T-helper 17 cell (primary cell): ENCODE results near the gene IGSF23. TPM values are rescaled to one million over a fixed set of nuclear protein-coding genes. Genes with fewer than 3 reads are reported as not detected.
"Not testable (repeated sequence)": the region's sequence is repeated elsewhere in the genome, so short reads cannot be mapped to it uniquely, and the experiment has no call there.

Experiments used
- ATAC-seq: fragments of 150-1000 bp; cut with Tn5 transposase; 2 replicates; pipeline ENCODE4 v1.10.0; 2021; ENCODE audit warnings: mild to moderate bottlenecking, moderate library complexity
- DNase-seq, 3 donors: peaks; one replicate each; pipeline versions ENCODE4 v3.0.0 to v3.0.0-alpha.2; 2020 to 2021
- H3K9me3 ChIP-seq: one replicate; pipeline ENCODE4 v1.7.0; 2013; ENCODE audit warnings: low read length, mild to moderate bottlenecking; ENCODE audit not compliant: control insufficient read depth, poor library complexity, severe bottlenecking
- H3K27ac Mint-ChIP-seq: one replicate; pipeline ENCODE4 v1.8.0; 2022; ENCODE audit warnings: mild to moderate bottlenecking, moderate library complexity, mixed read lengths
- H3K27me3 Mint-ChIP-seq: one replicate; pipeline ENCODE4 v1.8.0; 2022; ENCODE audit warnings: mixed read lengths
- H3K36me3 Mint-ChIP-seq: one replicate; pipeline ENCODE4 v1.8.0; 2022; ENCODE audit warnings: low read depth, mixed read lengths
- H3K4me1 Mint-ChIP-seq: one replicate; pipeline ENCODE4 v1.8.0; 2022; ENCODE audit warnings: mild to moderate bottlenecking, mixed read lengths
- H3K4me3 Mint-ChIP-seq: one replicate; pipeline ENCODE4 v1.8.0; 2022; ENCODE audit warnings: mild to moderate bottlenecking, moderate library complexity, mixed read lengths
- total RNA-seq, 4 donors: library from RNA in 2 of 4; stranded (reverse) in 2 of 4; gene quantifications; one replicate each; pipeline ENCODE4 v1.2.3 and lab custom pipeline; 2022 to 2026

The IGSF23 gene
- total RNA-seq, 2 donors from 2014 or later, result not detected

GRCh38 chr19:44675521-44675920, 62.2 kb downstream of the IGSF23 start:
- H3K27ac Mint-ChIP-seq, result no peak overlapping the region

GRCh38 chr19:44677019-44677811, 63.9 kb downstream of the IGSF23 start:
- Mint-ChIP-seq H3K27ac (no peak overlapping the region), H3K4me3 (no peak overlapping the region), H3K4me1 (no peaks in the 10 kb centered on the region), H3K36me3 (no peaks in the 10 kb centered on the region), H3K27me3 (peaks cover 11% of the 10 kb centered on the region)
- H3K9me3 ChIP-seq, result no peaks in the 10 kb centered on the region
- ATAC-seq (no peak), DNase-seq (no peak)

More at GRCh38 chr19:44675521-44675920, 62.2 kb downstream of the IGSF23 start:
- no peak for ATAC-seq
- Mint-ChIP-seq H3K4me1 (no peaks in the 10 kb centered on the region), H3K4me3 (no peak overlapping the region), H3K36me3 (no peaks in the 10 kb centered on the region), H3K27me3 (peaks cover 9% of the 10 kb centered on the region)
- no peak for DNase-seq
- H3K9me3 ChIP-seq, result no peaks in the 10 kb centered on the region

GRCh38 chr19:44680536-44680935, 67.2 kb downstream of the IGSF23 start:
- peaks cover 25% of the 10 kb centered on the region for H3K27me3 Mint-ChIP-seq
- ATAC-seq, result no peak
- H3K4me3 Mint-ChIP-seq, result no peak overlapping the region

GRCh38 chr19:44681992-44682790, 68.8 kb downstream of the IGSF23 start:
- Mint-ChIP-seq H3K4me1 (peaks cover 6% of the 10 kb centered on the region), H3K27me3 (peaks cover 30% of the 10 kb centered on the region), H3K27ac (no peak overlapping the region), H3K4me3 (no peak overlapping the region), H3K36me3 (peaks cover 4% of the 10 kb centered on the region)
- DNase-seq (no peak), ATAC-seq (no peak)
- no peaks in the 10 kb centered on the region for H3K9me3 ChIP-seq

More at GRCh38 chr19:44680536-44680935, 67.2 kb downstream of the IGSF23 start:
- peaks cover 4% of the 10 kb centered on the region for H3K36me3 Mint-ChIP-seq
- H3K9me3 ChIP-seq, result no peaks in the 10 kb centered on the region
- H3K27ac Mint-ChIP-seq, result no peak overlapping the region
- no peak for DNase-seq
- H3K4me1 Mint-ChIP-seq, result peaks cover 6% of the 10 kb centered on the region

- no peak for DNase-seq
- Mint-ChIP-seq H3K4me1 (peaks cover 6% of the 10 kb centered on the region), H3K4me3 (peak overlapping the region; percentile 49), H3K27ac (no peak overlapping the region), H3K36me3 (peaks cover 4% of the 10 kb centered on the region), H3K27me3 (peaks cover 33% of the 10 kb centered on the region)
- H3K9me3 ChIP-seq, result no peaks in the 10 kb centered on the region
- ATAC-seq, result no peak
Observed at GRCh38 chr19:44682807-44683206, 69.4 kb downstream of the IGSF23 start.

GRCh38 chr19:44683434-44684210, 70.3 kb downstream of the IGSF23 start:
- H3K27me3 Mint-ChIP-seq, result peaks cover 35% of the 10 kb centered on the region
- ATAC-seq (no peak), DNase-seq (no peak)
- H3K4me1 Mint-ChIP-seq, result peaks cover 6% of the 10 kb centered on the region
- H3K27ac Mint-ChIP-seq, result no peak overlapping the region
- peaks cover 4% of the 10 kb centered on the region for H3K36me3 Mint-ChIP-seq
- no peak overlapping the region for H3K4me3 Mint-ChIP-seq
- H3K9me3 ChIP-seq, result no peaks in the 10 kb centered on the region

GRCh38 chr19:44684396-44684795, 71.0 kb downstream of the IGSF23 start:
- H3K36me3 Mint-ChIP-seq, DNase-seq, H3K4me3 Mint-ChIP-seq, H3K27ac Mint-ChIP-seq, H3K9me3 ChIP-seq, ATAC-seq: not testable (repeated sequence)
- H3K4me1 Mint-ChIP-seq, result peaks cover 11% of the 10 kb centered on the region
- peaks cover 35% of the 10 kb centered on the region for H3K27me3 Mint-ChIP-seq

GRCh38 chr19:44684892-44685863, 71.8 kb downstream of the IGSF23 start:
- no peak for DNase-seq
- no peaks in the 10 kb centered on the region for H3K9me3 ChIP-seq
- H3K27me3 Mint-ChIP-seq, result peaks cover 34% of the 10 kb centered on the region
- peaks cover 4% of the 10 kb centered on the region for H3K36me3 Mint-ChIP-seq
- no peak overlapping the region for H3K27ac Mint-ChIP-seq
- ATAC-seq, result no peak
- H3K4me1 Mint-ChIP-seq, result peaks cover 19% of the 10 kb centered on the region
- H3K4me3 Mint-ChIP-seq, result no peak overlapping the region

- no peaks in the 10 kb centered on the region for H3K9me3 ChIP-seq
- DNase-seq (no peak), ATAC-seq (no peak)
- Mint-ChIP-seq H3K36me3 (peaks cover 4% of the 10 kb centered on the region), H3K27me3 (peaks cover 29% of the 10 kb centered on the region), H3K4me3 (no peak overlapping the region), H3K27ac (no peak overlapping the region), H3K4me1 (peaks cover 19% of the 10 kb centered on the region)
Observed at GRCh38 chr19:44685877-44686276, 72.5 kb downstream of the IGSF23 start.

Other genes with a start within 250 kb of the IGSF23 start
- gene ZNF285, start 212.0 kb upstream of the IGSF23 start, total RNA-seq, result under 1 TPM in 1 of 2 donors, not detected in 1; 0.85 TPM
- gene ZNF229, start 165.1 kb upstream of the IGSF23 start, total RNA-seq, result under 1 TPM in 1 of 2 donors, not detected in 1; 0.25 TPM
- 1 to 10 TPM; 5.8 to 6.2 TPM for gene ZNF180, start 113.0 kb upstream of the IGSF23 start, total RNA-seq
- gene CEACAM20, start 83.9 kb upstream of the IGSF23 start, total RNA-seq, result not detected
- gene PVR, start 30.3 kb downstream of the IGSF23 start, total RNA-seq, result under 1 TPM; 0.70 to 0.94 TPM
- gene CEACAM19, start 57.9 kb downstream of the IGSF23 start, total RNA-seq, result under 1 TPM; 0.27 to 0.39 TPM
- not detected for gene CEACAM16, start 85.6 kb downstream of the IGSF23 start, total RNA-seq
- 100 to 1,000 TPM; 149 to 168 TPM for gene BCL3, start 135.1 kb downstream of the IGSF23 start, total RNA-seq
- not detected for gene CBLC, start 164.3 kb downstream of the IGSF23 start, total RNA-seq
- gene BCAM, start 195.5 kb downstream of the IGSF23 start, total RNA-seq, result not detected
- 1 to 10 TPM; 2.5 to 5.2 TPM for gene NECTIN2, start 232.7 kb downstream of the IGSF23 start, total RNA-seq